Erythroblast (primary cell): ENCODE results near the gene CCDC18.
"Not testable (repeated sequence)": the region's sequence is repeated elsewhere in the genome, so short reads cannot be mapped to it uniquely, and the experiment has no call there.

ENCODE experiments used
- GATA1 ChIP-seq: IDR thresholded peaks from 2 replicates; pipeline ENCODE4 v1.6.1; 2011; ENCODE audit warnings: low read depth, mild to moderate bottlenecking, control low read depth, low read length, moderate library complexity
- POLR2A ChIP-seq: IDR thresholded peaks from 2 replicates; pipeline ENCODE4 v1.6.1; 2011; ENCODE audit warnings: mild to moderate bottlenecking, low read length

DNA sequence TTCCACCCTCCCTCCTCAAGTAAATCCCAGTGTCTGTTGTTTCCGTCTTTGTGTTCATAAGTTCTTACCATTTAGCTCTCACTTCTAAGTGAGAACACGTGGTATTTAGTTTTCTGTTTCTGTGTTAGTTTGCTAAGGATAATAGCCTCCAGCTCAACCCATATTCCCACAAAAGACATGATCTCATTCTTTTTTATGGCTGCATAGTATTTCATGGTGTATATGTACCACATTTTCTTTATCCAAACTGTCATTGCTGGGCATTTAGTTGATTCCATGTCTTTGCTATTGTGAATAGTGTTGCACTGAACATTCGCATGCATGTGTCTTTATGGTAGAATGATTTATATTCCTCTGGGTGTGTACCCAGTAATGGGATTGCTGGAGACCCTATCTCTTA lies 5.9 kb upstream of the CCDC18 start:
- TF ChIP-seq POLR2A, GATA1: not testable (repeated sequence)
